Activated T-cell treated with anti-CD3 and anti-CD28 coated beads for 48 hours (primary cell): Measurements from ENCODE around the gene ADAM33.

ENCODE experiments used
- DNase-seq: peaks from one replicate; pipeline ENCODE4 v3.0.0-alpha.2; 2020; ENCODE audit warnings: low read depth

ADAM33 gene

GRCh38 chr20:3663031-3663701 is 18.6 kb downstream of the ADAM33 start, which contains the start of gene GFRA4:
GFRA4 (minus strand) TSS chr20:3663399; CDS start chr20:3663399, 0 bp downstream.
- DNase-seq = no peak

- no peak for DNase-seq
Observed at GRCh38 chr20:3661814-3662665, 19.8 kb downstream of the ADAM33 start.

GRCh38 chr20:3661060-3661813 is 20.6 kb downstream of the ADAM33 start:
- DNase-seq = no peak

GRCh38 chr20:3660262-3661059 is 21.3 kb downstream of the ADAM33 start:
- DNase-seq = no peak

- no peak for DNase-seq
Observed at GRCh38 chr20:3659492-3660261, 22.1 kb downstream of the ADAM33 start.

- DNase-seq = no peak
Observed at GRCh38 chr20:3658716-3659491, 22.9 kb downstream of the ADAM33 start.

GRCh38 chr20:3658019-3658715 is 23.6 kb downstream of the ADAM33 start:
- no peak for DNase-seq

GRCh38 chr20:3655131-3655405 is 26.7 kb downstream of the ADAM33 start:
- no peak for DNase-seq

- DNase-seq = no peak
Observed at GRCh38 chr20:3654326-3655130, 27.3 kb downstream of the ADAM33 start.

- DNase-seq = no peak
Observed at GRCh38 chr20:3653921-3654320, 27.9 kb downstream of the ADAM33 start.

- DNase-seq = no peak
Observed at GRCh38 chr20:3652676-3653596, 28.9 kb downstream of the ADAM33 start.

GRCh38 chr20:3652221-3652620 is 29.6 kb downstream of the ADAM33 start:
- no peak for DNase-seq

- DNase-seq = no peak
Observed at GRCh38 chr20:3651204-3651962, 30.4 kb downstream of the ADAM33 start.

- DNase-seq = no peak
Observed at GRCh38 chr20:3648951-3649350, 32.9 kb downstream of the ADAM33 start.

GRCh38 chr20:3647473-3647872 is 34.3 kb downstream of the ADAM33 start:
- DNase-seq = no peak

GRCh38 chr20:3646651-3647050 is 35.2 kb downstream of the ADAM33 start:
- DNase-seq = no peak

- DNase-seq = no peak
Observed at GRCh38 chr20:3646067-3646440, 35.8 kb downstream of the ADAM33 start.
